HL-60/S4 (cell line): Measurements from ENCODE around the gene THSD7A.

Experiments used
- in situ Hi-C: fragments of 300-500 bp; cut with MboI; formaldehyde crosslinking; loops from 2 replicates; pipeline ENCODE4 v1.14.3; 2022; ENCODE audit warnings: low sequenced_read_pairs

The THSD7A gene

DNA sequence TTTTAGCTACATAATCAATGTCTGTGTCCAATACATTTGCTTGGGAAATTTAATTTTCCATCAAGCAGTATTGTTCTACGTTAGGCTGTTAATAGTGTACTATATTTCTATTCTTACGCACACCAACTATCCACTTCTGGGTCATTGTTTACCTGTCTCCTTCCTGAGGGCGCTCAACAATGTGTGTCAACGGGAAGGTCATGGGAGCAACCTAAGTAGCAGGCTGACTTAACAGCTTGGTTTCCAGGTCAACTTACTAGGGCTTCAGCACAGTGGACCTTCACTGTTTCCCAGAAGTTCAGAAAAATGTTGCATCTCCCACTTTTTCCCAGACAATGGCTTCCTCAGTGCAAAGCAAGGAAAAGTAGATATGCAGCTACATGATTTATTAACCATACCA, 13.7 kb downstream of the THSD7A start:
- in situ Hi-C loops = no loop called here

DNA sequence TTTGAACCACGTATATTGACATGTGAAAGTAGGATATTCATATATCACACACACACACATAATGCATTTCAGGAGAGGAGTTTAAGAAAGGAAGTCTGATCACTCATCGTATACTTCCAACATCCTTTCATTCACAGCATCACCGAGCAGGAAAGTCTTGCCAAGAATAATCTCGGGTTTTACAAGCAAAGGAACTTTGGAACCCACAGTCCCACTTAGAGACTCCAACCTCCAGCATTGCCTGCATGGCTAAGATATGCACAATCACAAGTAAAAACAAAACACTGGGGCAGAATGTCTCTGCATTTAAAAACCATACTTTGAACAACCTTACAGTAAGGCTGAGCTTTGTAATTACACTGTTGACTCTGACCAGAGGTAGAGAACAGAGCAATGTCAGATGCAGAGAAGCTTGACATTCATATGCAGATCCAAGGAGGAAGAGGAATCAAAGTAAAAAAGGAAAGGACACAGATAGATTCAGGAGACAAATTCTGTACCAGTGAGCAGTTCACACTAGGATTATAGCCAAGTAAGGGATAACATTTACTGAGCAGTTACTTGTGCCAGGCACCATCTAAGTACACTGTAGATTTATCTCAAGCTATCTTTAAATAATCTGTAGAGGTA, 14.8 kb downstream of the THSD7A start:
- in situ Hi-C loops = no loop called here

DNA sequence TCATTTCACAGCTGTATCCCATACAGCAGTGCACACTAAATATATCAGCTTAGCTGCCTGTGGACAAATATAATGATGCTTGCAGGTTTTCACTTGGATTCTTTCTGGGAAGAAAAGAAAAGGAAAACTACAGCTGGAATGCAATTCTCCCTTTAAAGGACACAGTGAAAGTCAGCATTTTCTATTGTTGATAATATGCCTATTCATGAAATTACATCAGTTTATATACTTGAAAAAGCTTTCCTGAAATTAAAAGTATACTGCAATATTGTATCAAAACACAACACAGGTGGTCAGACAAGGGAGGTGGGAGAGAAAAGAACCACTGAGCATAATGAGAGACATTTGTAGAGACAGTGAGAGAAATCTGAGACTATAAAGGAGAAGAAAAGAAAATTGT, 20.3 kb downstream of the THSD7A start:
- in situ Hi-C loops = no loop called here

DNA sequence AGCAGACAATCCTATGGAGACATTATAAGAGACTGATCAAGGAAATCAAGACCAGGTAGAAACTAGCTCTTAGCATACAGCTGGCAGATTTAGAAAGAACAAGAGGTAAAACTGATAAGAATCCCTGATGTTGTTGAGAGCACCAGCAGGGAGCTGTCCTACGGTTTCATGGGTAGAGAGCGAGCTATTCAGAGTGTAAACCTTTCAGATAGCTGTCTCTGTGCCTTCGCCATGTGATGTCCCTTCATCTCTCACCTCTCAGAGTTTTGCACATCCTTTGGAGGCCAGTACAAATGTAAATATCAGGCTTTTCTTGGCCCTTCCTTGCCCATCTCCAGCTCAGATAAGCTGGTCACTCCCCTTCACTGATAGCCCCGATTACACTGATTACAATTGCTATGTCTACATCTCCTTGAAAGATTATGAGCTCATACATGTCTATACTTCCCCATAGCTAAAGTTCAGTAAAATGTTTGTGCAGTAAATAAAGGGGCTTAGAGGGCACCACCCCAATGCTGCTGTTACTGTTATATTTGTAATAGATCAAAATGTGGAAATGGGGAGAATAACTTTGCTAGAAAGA, 21.9 kb downstream of the THSD7A start:
- in situ Hi-C loops = no loop called here

DNA sequence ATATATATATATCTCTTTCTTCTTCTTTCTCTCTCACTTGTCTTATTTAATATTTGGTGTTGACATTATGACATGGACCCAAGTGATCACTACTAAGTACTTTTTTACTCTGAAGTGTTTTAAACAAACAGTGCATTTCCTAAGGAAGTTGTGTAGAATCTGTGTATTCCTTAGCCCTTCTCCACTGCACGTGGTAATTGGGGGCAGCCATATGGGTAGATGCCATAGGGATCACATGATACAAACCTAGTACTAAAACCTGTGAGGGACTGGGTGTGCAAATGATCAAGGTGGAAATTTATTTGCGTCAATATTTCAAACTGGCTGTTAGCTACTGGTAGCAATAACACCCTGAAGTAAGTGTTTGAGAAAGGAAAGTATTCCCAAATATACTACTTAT, 25.0 kb downstream of the THSD7A start:
- in situ Hi-C loops = no loop called here

DNA sequence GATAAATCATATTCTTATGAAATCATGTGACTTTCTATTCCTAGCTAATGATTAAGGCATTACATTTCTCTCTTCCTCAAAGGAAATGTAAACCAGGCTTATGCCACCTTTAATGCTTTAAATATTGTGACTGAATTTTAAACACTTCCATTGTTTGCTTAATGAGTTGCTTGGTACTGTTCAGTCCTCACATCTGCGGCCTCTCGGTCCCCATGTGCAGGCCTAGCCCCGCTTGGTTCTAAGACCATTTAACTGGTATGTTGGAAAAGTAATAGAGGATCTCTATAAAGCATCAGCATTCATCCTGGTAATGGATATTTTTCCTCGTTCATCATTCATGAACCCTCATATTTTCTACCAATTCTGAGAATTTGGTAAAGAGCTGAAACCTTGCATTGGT, 27.4 kb downstream of the THSD7A start:
- in situ Hi-C loops = no loop called here

DNA sequence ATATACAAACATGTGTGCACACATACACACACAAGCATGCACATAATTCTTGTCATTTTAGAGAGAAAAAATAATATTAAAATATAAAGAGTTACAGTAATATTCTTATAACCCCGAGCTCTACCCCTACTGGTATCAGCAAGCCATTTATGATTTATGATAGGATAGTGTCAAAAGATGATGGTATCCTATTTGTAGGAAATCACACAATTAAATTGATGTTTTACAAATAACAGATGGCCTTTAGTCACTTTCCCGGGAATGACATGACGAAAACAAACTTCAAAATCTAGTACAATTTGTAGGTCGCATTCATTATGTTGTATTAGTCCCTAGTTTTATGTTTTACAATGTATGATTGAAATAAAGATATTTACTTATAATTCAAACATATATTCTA, 36.8 kb downstream of the THSD7A start:
- in situ Hi-C loops = no loop called here

DNA sequence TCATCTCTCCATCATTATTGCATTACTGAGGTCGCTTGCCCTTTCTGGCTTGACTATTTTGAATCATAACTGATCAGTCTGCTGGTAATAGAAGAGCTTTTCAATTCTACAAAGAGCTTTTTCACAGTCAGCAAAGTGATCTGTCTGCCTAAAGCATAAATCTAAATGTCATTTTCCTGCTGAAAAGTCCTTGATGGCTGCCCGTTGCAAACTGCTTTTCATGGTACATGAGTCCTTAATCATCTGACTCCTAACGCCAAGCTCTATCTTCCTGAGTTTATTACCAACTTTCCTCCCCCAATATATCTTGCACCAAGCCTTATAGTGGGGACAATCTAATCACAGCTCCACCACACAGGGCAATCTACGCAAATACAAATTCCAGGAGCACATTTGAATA, 39.8 kb downstream of the THSD7A start:
- in situ Hi-C loops = no loop called here

DNA sequence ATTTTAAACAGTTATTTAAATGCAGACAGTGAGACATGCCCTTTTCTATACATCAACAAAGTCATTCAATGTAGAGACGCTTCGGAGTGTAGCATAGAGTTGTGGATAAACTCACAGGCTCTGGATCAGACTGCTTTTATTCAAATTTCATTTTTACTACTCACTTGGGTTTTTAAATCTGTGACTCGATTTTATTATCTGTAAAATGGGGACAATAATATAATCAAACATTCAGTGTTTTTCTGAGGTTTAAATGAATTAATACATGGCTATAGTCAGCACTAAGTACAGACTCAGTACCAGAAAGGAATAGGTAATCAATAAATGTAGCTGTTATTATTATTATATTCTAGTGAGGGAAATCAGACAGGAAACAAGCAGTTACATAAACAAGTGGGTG, 43.4 kb downstream of the THSD7A start:
- in situ Hi-C loops = no loop called here

DNA sequence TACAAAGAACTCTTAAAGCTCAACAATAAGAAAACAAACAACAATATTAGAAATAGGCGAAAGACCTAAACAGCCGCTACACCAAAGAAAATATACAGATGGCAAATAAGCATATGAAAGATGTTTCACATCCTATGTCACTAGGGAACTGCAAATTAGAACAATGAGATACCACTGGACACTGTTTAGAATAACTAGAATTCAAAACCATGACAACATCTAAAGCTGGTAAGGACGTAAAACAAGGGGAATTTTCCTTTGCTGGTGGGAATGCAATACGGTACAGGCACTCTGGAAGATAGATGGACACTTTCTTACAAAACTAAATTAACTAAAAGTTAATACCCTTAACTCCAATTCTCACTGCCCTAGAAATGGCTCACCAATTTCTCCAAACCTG, 44.5 kb downstream of the THSD7A start:
- in situ Hi-C loops = no loop called here

DNA sequence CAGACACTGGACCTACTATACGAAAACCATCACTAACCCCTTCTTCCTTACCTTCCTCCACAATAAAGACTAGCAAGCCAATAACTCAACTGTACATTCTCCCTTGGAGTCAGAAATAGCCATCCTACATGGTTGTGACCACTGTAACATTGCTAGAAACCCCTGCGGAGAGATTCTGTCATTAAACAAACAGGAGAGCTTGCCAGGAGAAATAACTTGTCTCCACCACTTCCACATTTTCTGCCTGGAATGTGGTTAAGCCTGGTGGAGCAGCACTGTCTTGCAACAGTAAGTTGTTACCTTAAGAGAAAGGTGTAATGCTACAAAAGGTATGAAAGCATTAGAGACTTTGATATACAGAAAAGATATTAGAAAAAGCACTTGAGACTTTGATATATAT, 45.8 kb downstream of the THSD7A start:
- in situ Hi-C loops = no loop called here

DNA sequence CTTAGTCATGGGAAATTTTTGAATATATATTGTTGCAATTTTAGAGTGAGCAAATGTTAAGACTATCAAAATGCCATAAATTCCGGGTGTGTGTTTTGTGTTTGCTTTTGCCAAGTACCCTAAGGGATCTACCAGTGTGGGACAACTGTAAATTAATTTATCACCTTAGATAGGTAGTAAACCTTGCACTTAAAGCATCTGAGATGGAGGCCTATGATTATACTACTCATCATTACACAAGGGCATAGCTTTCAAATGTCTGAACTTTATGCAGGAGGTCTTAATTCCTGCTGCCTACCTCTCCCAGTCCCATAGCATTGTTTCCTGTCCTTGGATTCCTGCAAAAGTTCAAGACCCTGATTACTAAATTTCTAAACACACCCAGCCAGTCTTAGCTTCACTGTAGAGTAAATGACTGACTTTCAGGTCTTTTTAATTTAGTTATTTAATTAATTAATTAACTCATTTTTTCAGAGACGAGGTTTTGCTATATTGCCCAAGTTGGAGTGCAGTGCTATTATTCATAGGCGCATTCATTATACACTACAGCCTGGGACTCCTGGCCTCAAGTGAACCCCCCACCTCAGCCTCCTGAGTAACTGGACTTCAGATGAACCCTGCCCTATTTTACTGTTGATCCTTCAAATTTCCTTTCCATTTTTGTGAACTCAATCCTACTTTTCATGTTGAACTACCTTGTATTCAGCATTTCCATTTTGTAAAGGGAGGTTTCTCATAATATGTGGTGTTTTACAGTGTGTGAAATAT, 47.0 kb downstream of the THSD7A start:
- in situ Hi-C loops = no loop called here

DNA sequence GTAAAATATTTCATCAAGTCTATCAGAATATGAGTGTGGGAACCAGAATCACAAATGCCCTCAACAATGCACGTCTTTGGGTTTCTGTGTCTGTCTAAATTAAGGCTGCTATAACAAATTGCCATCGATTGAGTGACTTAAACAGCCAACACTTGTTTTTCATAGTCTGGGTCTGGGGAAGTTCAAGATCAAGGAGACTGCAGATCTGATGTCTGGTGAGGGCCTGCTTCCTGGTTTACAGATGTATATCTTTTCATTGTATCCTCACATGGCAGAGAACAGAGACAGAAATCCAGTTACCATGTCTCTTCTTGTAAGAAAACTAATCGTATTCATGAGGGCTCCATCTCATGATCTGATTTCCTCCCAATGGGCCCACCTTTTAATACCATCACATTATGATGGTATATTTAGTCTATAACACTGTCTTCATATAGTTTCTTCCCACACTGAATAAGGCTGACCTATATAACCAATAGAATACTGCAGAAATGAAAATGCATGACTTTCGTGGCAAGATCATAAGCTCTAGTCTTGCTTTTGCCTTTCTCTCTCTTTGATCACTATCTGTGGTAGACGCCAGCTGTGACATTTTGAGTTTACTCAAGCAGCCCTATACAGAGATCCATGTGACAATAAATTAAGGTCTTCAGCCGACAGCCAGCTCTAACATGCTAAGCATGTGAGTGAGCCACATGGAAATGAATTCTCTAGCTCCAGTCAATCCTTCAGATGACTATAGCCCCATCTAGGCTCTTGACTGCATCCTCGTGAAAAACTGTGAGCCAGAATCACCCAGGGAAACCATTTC, 51.9 kb downstream of the THSD7A start:
- in situ Hi-C loops = no loop called here

DNA sequence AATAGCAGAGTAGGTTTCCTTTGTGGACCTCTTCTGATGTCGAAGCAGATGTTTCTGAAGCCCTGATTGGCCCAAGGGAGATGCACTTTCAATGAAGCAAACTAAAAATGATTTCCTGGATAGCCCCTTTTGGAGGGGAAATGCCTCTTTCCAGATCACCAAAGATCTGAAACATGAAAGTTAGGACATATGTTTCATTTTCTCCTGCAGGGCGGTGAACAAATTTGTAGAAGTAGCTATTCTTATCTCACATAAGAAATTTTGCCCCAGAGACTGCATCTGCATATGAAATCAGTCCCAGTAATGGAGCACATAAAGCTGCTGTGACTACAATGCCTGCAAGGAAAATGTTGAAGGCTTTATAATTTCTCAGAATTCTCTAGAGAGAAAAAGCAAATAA, 56.0 kb downstream of the THSD7A start:
- in situ Hi-C loops = no loop called here

DNA sequence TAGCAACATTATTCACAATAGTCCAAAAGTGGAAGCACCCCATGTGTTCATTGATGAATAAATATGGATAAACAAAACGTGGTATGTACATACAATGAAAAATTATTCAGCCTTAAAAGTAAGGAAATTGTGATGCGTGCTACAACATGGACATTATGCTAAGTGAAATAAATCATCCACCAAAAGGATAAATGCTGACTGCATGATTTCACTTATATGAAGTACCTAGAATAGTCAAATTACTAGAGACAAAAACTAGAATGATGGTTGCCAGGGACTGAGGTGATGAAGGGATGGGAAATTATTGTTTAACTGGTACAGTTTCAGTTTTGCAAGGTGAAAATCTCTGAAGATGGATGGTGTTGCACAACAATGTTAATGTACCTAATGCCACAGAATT, 56.6 kb downstream of the THSD7A start:
- in situ Hi-C loops = no loop called here

DNA sequence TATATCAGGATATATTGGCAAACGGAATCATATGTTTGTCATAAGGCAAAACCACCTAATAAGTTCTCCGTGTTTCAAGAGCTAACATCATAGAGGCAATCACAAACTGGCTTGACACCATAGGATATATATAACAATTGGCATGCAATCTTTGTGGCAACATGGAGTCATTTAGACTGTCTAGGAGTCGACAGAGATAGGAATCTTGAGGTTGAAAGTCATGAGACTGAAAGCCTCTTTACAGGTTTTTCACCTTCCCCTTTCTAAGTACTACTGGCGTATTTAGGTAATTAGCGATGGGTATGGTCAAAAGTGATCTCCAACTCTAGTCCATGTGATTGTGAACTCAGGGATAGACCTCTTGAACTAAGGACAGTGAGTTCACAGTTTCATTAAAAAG, 63.7 kb downstream of the THSD7A start:
- in situ Hi-C loops = no loop called here

DNA sequence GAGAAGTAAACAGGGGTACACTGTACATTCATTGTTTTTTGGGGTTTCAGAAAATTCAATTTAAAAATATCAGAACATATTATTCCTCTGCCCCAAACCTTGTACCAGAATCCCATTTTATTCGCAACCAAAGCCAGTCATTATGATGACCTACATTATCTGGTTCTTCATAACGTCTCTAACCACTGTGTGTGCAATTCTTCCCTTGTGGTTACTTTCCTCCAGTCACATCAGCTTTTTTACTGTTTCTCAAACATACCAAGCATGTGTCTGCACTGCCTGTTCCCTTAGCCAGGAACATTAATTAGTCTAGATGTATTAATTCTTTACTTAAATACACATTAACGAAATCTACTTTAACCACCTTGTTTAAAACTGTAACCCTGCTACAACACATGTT, 64.8 kb downstream of the THSD7A start:
- in situ Hi-C loops = no loop called here

DNA sequence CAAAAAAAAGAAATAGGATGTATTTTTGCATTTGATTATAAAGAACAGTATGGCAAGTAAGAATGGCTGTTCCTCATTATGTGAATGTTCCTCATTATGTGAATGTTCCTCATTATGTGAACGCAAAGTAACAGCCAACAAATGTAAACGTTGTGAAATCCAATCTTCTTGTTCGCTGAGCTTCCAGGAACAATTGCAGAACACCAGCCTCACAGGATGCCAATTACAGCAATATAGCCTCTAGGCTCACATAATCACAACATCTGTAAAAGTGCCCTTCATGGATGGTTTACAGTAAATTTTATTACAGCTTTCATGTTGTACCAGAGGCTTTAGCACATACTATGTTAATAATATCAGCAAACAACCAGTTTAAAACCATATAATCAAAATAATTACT, 71.6 kb downstream of the THSD7A start:
- in situ Hi-C loops = no loop called here

DNA sequence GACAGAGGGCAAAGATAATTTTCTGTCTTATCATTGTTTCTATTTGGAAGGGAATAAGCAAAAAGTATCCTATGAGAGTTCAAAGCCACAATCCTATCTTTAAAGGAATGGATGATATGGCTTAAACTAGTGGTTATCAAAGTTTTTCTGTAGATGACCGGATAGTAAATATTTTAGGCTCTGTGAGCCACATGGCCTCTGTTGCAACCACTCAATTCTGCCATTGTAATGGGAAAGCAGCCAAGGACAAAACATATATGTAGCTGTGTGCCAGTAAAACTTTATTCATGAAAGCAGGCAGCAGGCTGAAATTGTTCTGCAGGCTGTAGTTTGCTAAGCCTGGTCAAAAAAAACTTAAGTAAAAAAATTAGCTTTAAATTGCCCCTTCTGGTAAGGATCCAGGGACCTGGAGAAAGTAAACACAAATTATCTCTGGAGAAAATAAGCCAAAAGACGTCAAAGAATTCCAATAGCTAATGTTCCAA, 73.3 kb downstream of the THSD7A start:
- in situ Hi-C loops = no loop called here

DNA sequence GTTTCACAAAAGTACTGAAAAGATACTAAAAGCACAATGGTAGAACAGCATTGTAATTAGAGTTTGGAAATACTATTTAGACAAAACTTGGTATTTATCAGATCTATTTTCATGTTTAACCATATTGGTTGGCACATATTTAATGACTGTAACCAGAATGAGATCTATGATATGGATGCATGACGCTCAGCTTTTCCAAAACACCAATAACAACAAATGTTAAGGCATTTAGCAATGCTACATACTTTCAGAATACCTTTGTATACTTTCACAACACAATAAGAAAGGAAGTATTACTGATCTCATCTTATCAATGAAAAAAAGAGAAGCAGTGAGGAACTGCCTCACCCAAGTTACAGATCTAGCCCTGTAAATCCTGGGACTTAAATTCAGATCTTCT, 74.8 kb downstream of the THSD7A start:
- in situ Hi-C loops = no loop called here

DNA sequence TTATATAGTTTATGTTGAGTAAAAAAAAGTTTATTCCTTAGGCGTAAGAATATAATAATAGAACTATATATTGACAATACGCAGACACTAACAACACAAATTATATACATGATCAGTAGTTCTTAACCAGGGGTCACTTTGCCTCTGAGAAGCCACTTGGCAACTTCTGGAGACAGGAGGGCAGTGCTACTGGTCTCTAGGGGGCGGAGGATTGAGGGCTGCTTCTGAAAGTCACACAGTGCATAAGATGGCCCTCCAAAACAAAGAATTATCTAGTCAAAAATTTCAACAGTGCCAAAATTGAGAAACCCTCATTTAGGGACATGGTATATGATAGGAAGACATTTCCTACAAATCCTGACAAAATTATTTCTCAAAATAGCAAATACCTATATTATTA, 77.1 kb downstream of the THSD7A start:
- in situ Hi-C loops = no loop called here

DNA sequence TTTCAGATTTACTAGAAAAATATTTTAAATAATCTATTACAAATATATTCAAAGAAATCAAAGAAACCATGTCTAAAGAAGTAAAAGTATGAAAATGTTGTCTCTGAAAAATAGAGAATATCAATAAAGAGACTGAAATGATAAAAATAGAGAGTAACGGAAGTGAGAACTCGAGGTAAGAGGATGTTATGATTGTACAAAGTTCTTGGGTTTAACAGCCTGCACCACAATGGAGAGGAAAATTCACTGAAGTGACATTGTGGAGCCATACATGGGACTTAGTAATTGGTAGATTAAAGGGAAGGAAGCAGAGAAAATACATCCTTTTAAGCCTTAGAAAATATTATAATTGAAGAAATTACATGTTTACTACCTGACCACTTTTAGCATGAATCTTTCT, 77.9 kb downstream of the THSD7A start:
- in situ Hi-C loops = no loop called here
